ENCODE measurements around the gene CCNA2.

GRCh38 chr4:121822796-121823504, 733 bp downstream of the CCNA2 start:
- no peak for TF ChIP-seq CTCF (IDR thresholded peaks at IDR 0.05)
- TF ChIP-seq POLR2A (IDR thresholded peaks at IDR 0.05) = no peak
- no peak for TF ChIP-seq EP300 (IDR thresholded peaks at IDR 0.05)
- no peak for TF ChIP-seq POLR2AphosphoS5 (IDR thresholded peaks at IDR 0.05)
